Activated naive CD4-positive, alpha-beta T cell treated with anti-CD3 and anti-CD28 coated beads, Interleukin-2, amount 50 U/mL, for 24 hours (primary cell): ENCODE measurements around the gene C22orf31.

ENCODE experiments used
- H3K27ac Mint-ChIP-seq: one replicate; pipeline ENCODE4 v1.8.0; 2021; ENCODE audit warnings: mild to moderate bottlenecking, mixed read lengths
- H3K27me3 Mint-ChIP-seq: one replicate; pipeline ENCODE4 v1.8.0; 2021; ENCODE audit warnings: mixed read lengths
- H3K36me3 Mint-ChIP-seq: one replicate; pipeline ENCODE4 v1.8.0; 2021; ENCODE audit warnings: mixed read lengths
- H3K4me1 Mint-ChIP-seq: one replicate; pipeline ENCODE4 v1.8.0; 2021; ENCODE audit warnings: mixed read lengths
- H3K4me3 Mint-ChIP-seq: one replicate; pipeline ENCODE4 v1.8.0; 2021; ENCODE audit warnings: mild to moderate bottlenecking, mixed read lengths
- H3K9me3 Mint-ChIP-seq: one replicate; pipeline ENCODE4 v1.8.0; 2021; ENCODE audit warnings: mixed read lengths

C22orf31 gene

DNA sequence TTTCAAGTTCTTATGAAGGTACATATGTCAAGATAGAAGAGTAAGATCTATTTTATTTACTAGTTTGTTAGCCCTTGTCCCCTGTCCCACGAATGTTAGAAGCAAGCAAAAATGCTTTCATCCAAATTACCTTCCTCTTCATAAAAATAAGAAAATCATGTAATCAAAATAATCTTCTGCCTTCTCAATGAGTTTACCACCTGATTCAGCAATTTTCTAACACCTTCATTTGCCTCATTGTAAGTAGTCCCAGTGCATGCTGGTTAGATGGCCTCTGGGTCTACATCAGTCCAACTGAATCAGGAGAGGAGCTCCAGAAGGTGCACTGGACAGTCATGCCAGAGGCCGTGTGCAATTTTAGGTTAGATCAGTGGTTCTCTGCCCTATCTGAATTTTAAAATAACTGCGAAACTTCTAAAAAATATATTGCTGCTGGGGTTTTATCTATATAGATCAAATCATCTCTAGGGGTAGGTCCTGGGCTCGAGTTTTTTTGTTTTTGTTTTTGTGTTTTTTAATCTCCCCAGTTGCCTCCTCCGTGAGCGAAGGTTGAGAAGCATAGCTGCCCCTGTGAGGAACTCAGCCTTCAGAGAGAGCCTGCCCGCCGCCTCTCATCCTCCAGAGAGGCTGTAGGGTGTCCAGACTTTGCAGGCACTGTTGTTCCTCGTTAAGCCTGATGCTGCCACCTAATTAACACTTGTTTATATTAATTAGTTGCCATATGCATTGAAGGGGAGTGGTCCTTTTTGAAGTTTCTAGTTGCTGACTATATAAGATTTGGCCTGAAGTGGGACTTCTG lies 32.2 kb downstream of the C22orf31 start:
- H3K9me3 Mint-ChIP-seq: no peaks in the 10 kb centered on the region
- H3K4me1 Mint-ChIP-seq: peaks cover 15% of the 10 kb centered on the region
- no peak overlapping the region for H3K27ac Mint-ChIP-seq
- no peak overlapping the region for H3K4me3 Mint-ChIP-seq
- H3K27me3 Mint-ChIP-seq: peaks cover 25% of the 10 kb centered on the region
- peaks cover 2% of the 10 kb centered on the region for H3K36me3 Mint-ChIP-seq

DNA sequence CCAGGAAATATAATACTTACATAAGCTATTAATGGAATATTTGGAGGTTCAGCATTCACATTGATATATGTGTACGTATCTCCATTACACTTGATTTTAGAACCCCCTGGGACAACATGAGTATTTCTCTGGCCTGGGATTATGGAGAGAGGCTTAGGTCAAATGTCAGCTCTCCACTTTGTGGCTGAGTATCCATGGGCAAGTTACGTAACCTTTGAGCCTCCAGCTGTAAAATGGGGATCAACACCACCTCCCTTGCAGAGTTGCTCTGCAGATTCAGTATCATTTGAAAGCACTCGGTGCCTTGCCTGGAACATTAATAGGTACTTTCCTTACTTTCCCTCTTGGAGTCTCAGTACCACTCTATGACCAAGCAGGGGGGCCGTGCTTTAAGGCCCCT lies 33.2 kb downstream of the C22orf31 start:
- Mint-ChIP-seq H3K27ac (no peak overlapping the region), H3K27me3 (peaks cover 27% of the 10 kb centered on the region), H3K36me3 (peaks cover 2% of the 10 kb centered on the region), H3K4me1 (peaks cover 15% of the 10 kb centered on the region), H3K4me3 (no peak overlapping the region), H3K9me3 (no peaks in the 10 kb centered on the region)

DNA sequence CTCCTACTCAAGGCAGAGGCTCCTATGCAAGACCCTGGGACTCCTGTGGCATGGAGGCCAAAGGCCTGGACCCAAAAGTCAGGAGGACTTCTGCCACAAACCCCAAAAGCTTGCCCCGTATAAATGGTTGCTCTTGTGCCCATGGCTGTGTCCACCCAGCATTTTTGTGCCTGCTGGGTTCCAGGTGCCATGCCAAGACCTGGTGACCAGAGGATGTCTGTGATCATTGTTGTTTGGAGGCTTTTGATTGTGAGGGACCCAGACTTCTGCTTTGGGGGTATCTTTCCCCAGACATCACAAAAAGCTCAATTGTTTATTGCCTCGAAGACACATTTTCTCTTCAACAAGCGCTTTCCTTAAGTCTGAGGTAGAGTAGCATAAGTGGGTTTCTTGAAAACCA lies 35.1 kb downstream of the C22orf31 start:
- no peak overlapping the region for H3K27ac Mint-ChIP-seq
- H3K9me3 Mint-ChIP-seq: no peaks in the 10 kb centered on the region
- peaks cover 15% of the 10 kb centered on the region for H3K4me1 Mint-ChIP-seq
- peaks cover 2% of the 10 kb centered on the region for H3K36me3 Mint-ChIP-seq
- no peak overlapping the region for H3K4me3 Mint-ChIP-seq
- H3K27me3 Mint-ChIP-seq: peaks cover 24% of the 10 kb centered on the region

DNA sequence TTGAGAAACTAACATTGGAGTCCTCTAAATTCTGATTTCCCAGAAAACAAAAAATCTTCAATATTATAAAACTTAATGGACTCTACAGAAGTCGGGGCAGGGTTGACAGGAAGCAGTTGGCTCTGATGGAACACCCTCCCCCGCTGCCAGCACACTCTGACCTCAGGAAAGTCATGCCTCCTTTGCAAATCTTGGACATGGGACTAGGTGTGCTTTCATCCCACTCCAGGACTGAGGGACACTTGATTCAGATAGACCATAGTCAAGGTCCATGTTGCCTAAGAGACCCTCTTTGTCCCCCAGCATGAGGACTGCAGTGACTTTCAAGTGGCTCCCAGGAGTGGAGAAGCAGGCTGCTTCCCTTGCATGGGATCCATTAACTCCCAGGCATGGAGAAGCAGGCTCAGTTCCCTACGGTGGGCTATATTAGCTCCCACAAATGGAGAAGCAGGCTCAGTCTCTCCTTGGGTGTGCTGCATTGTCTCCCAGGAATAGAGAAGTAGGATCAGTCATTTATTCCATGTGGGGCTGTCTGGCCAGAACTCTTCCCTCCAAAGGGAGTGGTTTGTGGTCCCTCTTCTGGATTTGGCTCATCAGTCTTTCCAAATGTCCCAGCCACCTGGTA lies 38.3 kb downstream of the C22orf31 start:
- Mint-ChIP-seq H3K4me3 (no peak overlapping the region), H3K9me3 (peaks cover 4% of the 10 kb centered on the region), H3K4me1 (no peaks in the 10 kb centered on the region), H3K27me3 (peaks cover 5% of the 10 kb centered on the region), H3K36me3 (peaks cover 3% of the 10 kb centered on the region), H3K27ac (no peak overlapping the region)

DNA sequence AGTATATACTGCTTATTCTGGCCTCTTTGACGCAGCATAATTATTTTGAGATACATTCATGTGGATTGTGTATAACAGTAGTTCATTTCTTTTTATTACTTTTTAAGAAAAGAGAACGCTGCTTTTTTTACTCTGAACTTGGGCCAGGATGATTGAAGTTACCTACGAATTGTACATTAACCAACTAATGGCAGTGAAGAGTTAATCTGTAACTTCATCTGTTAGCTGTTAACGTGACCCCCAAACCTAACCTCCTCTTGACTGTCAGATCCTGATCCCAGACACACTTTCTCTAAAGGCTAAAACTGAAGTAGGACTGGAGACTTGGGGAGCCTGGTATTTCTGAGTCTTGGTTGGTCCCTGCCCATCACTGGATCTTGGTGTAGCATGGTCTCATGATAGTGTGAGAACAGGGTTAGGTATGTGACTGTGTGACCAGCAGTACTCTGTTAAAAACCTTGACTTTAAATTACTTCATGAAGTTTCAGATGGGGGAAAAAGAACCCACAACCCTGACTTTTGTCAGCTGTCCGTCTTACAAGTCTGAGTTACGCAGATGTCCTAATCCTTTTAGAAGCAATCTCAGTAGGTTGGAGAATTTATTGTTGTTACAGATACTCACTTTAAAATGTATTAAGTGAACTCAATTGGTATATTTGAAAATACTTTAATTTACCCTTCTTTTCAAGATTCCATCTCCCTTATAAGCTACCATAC lies 39.4 kb downstream of the C22orf31 start:
- Mint-ChIP-seq H3K27ac (no peak overlapping the region), H3K27me3 (peaks cover 4% of the 10 kb centered on the region), H3K36me3 (peaks cover 6% of the 10 kb centered on the region), H3K9me3 (peaks cover 7% of the 10 kb centered on the region), H3K4me3 (no peak overlapping the region), H3K4me1 (no peaks in the 10 kb centered on the region)

DNA sequence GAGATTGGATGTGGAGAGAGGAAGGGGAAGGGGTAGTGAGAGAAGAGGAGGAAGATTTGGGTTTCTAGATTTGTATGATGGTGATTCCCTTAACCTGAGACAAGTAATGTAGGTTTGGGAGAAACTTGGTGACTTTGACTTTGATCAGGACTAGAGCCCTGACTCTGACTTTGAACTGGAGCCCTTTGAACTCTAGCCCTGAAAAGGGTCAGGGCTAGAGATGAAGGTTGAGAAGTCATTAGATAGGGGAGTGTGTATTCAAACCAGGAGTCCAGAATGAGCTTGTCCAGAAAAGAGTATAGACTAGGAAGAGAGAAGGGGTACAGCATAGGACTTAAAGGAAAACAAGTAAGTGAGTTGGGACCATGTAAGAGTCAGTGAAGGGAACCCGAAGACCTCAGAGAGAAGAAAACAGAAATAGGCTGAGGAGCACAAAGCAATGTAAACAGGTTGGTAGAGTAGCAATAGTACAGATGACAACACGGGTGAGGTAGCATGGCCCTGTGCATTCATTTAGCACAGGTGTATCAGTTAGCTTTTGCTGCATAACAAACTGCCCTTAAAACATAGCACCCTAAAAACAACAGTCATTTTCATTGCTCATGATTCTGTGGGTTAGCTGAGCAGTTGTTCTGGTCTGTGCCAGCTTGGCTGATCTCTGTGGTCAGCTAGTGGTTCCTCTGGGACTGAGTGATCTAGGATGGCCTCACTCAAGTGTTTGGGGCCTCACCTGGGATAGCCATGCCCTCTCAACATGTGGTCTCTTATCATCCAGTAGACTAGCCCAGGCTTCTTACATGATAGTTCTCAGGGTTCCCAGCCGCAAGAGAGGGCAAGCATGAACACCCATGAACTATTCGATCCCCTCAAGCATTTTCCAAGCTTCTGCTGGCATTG lies 43.1 kb downstream of the C22orf31 start:
- Mint-ChIP-seq H3K27ac (no peak overlapping the region), H3K36me3 (peaks cover 6% of the 10 kb centered on the region), H3K9me3 (peaks cover 7% of the 10 kb centered on the region), H3K4me1 (peaks cover 12% of the 10 kb centered on the region), H3K27me3 (peaks cover 2% of the 10 kb centered on the region), H3K4me3 (no peak overlapping the region)

DNA sequence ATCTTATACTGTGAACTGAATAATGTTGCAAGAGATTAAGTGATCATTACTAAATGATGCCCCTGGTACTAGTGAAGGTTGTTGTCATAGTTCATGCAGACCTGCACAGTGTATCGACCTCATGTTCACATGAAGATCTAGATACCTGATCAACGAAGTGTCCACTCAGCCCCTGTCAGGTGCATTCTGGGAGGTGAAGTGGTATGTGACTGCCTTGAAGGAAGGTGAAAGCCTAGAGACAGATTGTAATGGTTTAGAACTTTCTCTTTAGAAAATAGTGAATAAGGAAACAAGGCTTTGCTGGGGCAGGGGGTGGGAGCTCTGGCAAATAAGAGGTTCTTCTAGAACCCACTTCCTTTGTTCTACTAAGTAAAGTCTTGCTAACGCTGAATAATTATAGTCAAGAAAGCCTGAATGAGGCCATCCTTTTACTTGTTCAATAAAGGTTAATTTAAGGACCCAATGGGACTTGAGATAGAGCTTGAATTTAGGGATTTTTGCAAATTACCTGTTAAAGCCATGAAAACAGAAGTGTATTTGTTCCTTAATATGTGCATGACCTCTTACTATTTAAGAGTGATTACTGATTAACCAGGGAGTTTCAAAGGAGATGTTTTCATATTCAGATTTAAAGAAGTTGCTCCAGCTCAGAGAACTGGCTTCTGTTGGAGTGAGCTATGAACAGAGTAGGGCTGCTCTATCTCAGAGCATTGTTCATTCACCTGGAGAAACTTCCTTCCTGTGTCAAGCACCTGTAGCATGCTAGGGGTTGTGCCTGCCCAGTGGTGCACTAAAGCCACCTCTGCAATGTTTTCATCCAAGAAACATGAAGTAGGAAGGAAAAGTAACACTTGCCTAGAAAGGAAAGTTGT lies 45.3 kb downstream of the C22orf31 start:
- peak overlapping the region; percentile 3 for H3K27ac Mint-ChIP-seq
- H3K4me3 Mint-ChIP-seq: no peak overlapping the region
- H3K9me3 Mint-ChIP-seq: peaks cover 7% of the 10 kb centered on the region
- peaks cover 2% of the 10 kb centered on the region for H3K27me3 Mint-ChIP-seq
- peaks cover 12% of the 10 kb centered on the region for H3K4me1 Mint-ChIP-seq
- H3K36me3 Mint-ChIP-seq: peaks cover 6% of the 10 kb centered on the region

DNA sequence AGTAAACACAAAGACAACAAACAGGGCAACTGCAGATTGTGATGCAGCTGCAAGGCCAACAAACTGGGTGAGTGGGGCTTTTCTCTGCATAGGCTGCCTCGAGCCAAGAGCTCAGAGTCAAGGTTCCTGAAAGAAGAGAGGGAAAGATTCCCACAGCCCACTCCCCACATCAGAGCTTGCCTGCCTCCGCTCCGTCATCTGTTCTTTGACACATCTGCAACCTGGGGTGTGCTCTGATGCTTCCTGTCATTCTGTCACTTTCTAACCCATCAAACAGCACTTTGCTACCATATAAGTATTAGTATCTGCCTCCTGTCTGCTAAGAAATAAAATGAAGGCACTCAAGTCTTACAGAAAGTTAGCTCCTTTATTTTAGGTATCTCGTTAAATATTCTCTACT lies 46.9 kb downstream of the C22orf31 start:
- peaks cover 12% of the 10 kb centered on the region for H3K4me1 Mint-ChIP-seq
- H3K9me3 Mint-ChIP-seq: peaks cover 7% of the 10 kb centered on the region
- H3K36me3 Mint-ChIP-seq: peaks cover 9% of the 10 kb centered on the region
- H3K27ac Mint-ChIP-seq: no peak overlapping the region
- peaks cover 2% of the 10 kb centered on the region for H3K27me3 Mint-ChIP-seq
- H3K4me3 Mint-ChIP-seq: no peak overlapping the region

DNA sequence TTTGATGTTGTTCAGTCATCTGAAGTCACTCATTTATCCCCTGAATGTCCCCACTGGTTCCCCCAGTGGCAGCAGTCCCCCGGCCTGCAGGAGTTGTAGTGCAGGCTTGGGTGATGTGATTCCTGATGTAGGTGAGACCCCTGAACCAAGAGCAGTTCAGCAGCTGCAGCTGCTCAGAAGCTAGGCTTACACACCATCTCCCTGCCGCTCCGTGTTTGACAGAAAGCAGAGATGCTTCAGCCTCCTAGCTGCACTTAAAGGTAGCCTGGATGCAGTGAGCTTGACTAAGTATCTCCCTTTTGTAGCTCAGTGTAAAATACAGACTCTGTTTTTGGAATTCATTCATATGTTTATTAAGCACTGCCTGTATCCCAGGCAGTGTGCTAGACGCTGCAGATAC lies 47.3 kb downstream of the C22orf31 start:
- Mint-ChIP-seq H3K4me3 (no peak overlapping the region), H3K4me1 (peaks cover 12% of the 10 kb centered on the region), H3K27ac (no peak overlapping the region), H3K27me3 (peaks cover 2% of the 10 kb centered on the region), H3K9me3 (peaks cover 7% of the 10 kb centered on the region), H3K36me3 (peaks cover 9% of the 10 kb centered on the region)

DNA sequence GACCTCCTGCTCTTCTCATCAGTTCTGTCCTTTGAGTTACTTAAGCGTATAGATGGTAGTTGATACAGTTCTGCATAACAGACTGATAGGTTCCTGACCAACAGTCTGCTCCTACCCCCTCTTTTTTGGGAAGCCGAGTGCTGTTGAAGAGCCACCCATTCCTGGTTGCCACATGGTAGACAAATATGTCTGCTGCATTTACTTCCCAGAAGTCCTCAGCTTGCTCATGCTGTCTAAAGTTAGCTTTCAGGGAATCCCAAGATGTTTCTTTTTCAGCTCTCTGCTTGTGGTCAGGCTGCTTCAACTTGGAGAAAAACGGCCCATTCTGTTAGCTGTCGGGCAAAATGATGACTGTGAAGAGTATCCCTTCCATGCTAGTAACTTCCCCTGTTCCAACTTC lies 48.7 kb downstream of the C22orf31 start:
- Mint-ChIP-seq H3K27ac (no peak overlapping the region), H3K36me3 (peaks cover 3% of the 10 kb centered on the region), H3K4me3 (no peak overlapping the region)

DNA sequence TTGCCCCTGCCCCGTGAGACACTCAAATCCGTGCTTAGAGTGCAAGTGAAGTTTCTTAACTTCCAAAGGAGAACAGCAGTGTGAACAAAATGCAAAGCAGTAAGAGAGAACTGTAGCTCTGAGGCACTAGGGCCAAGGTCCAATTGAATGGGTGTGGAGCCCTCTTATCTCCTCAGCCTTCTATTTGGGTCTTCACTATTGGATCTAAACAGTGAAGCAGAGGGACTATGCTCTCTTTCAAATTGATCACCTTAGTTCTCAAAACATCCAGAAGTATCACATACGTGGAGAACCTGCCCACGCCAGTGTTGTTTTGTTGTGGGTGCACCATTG lies 49.6 kb downstream of the C22orf31 start:
- no peaks in the 10 kb centered on the region for H3K27me3 Mint-ChIP-seq
- H3K4me1 Mint-ChIP-seq: peaks cover 12% of the 10 kb centered on the region
- no peak overlapping the region for H3K4me3 Mint-ChIP-seq
- peaks cover 3% of the 10 kb centered on the region for H3K36me3 Mint-ChIP-seq
- no peaks in the 10 kb centered on the region for H3K9me3 Mint-ChIP-seq
- H3K27ac Mint-ChIP-seq: no peak overlapping the region

More for the DNA sequence above, 48.7 kb downstream of the C22orf31 start:
- H3K9me3 Mint-ChIP-seq: no peaks in the 10 kb centered on the region
- peaks cover 12% of the 10 kb centered on the region for H3K4me1 Mint-ChIP-seq
- H3K27me3 Mint-ChIP-seq: no peaks in the 10 kb centered on the region

DNA sequence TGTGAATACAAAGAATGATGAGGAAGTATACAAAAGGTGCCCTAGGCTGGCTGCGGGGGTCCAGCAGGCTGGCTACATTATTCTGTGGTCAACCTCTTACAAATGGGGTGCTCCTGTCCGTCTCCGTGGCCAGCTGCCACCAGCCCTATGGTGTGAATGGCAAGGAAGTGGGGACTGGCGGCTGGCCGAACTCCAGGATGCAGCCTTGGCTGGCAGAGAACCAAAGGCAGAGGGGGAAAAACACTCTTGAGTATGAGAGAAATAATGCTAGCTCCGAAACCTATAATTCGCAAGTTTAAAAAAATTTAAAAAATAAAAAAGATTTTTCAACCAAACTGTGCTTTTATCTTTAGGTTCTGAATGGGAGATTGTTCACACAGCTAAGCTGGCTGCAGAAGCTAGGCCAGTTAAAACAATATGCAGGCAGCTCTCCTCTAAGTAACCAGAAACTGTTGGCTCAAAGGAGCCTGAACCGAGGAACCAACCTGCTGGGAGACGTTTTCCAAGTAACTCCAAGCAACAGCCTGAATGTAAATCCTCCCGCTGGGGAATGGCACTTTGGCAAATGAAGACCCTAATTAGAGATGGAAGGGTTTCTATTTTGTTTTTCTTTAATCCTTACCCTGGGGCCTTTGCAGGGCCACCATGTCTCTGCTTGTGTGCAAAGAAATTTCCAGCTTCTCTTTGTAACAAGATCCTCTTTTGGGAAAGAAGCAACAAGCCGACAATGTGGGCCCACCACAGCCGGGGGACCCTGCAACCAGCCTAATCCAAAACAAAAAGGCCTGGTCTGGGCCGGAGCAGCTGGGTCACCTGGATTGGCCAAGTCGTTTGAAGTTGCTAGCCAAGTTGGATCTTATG lies 50.2 kb downstream of the C22orf31 start:
- Mint-ChIP-seq H3K27me3 (no peaks in the 10 kb centered on the region), H3K9me3 (no peaks in the 10 kb centered on the region), H3K27ac (no peak overlapping the region), H3K4me1 (peaks cover 7% of the 10 kb centered on the region), H3K4me3 (no peak overlapping the region), H3K36me3 (peaks cover 5% of the 10 kb centered on the region)

DNA sequence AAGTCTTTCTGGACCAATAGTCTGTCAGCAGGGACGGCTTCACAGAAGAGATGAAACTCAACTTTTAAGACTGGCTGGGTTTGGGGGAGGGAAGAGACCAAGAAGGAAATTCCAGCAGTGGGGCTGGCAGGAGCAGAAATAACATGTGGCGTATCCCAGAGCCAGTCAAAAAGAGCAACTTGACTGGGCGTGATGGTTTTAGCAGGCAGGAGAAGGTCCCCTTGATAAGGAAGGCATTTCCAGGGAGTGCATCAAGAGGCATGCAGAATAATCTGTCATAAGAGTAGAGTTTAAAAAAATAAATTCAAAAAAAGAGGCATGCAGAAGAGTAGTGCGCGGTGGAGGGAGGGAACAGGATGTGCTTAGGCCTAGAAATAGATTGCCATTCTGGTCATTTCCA lies 52.5 kb downstream of the C22orf31 start:
- peaks cover 6% of the 10 kb centered on the region for H3K27me3 Mint-ChIP-seq
- no peak overlapping the region for H3K27ac Mint-ChIP-seq
- no peak overlapping the region for H3K4me3 Mint-ChIP-seq
- no peaks in the 10 kb centered on the region for H3K9me3 Mint-ChIP-seq
- H3K36me3 Mint-ChIP-seq: peaks cover 5% of the 10 kb centered on the region
- H3K4me1 Mint-ChIP-seq: no peaks in the 10 kb centered on the region
